Right forelimb (tissue), 1 donor: ENCODE measurements around the gene HLA-B.
A peak's percentile ranks its signal among the peaks of the same experiment; 100 is the strongest.
"Not testable (repeated sequence)": the region's sequence is repeated elsewhere in the genome, so short reads cannot be mapped to it uniquely, and the experiment has no call there.

ENCODE experiments used
- DNase-seq: peaks from one replicate; pipeline ENCODE4 v3.0.0-alpha.2; 2018

Gene HLA-B

DNA sequence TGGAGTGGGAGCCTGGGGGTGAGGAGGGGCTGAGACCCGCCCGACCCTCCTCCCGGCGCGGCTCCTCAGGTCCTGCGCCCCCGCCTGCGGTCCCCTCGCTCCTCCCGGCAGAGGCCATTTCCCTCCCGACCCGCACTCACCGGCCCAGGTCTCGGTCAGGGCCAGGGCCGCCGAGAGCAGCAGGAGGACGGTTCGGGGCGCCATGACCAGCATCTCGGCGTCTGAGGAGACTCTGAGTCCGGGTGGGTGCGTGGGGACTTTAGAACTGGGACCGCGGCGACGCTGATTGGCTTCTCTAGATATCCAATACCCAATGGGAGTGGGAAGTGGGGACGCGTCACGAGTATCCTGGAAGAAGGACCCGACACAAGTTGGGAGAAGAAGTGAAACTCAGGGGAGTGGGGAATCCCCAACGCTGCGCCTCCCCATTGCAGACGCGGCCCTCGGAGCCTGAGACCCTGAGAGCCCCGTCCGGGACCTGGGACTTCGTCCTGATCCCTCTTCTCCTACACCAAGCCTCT, at the start of gene HLA-B:
HLA-B (minus strand) TSS at position 234 of the 521 bp plus-strand sequence; CDS start at position 213, 21 bp downstream.
- peak; percentile 87 for DNase-seq

DNA sequence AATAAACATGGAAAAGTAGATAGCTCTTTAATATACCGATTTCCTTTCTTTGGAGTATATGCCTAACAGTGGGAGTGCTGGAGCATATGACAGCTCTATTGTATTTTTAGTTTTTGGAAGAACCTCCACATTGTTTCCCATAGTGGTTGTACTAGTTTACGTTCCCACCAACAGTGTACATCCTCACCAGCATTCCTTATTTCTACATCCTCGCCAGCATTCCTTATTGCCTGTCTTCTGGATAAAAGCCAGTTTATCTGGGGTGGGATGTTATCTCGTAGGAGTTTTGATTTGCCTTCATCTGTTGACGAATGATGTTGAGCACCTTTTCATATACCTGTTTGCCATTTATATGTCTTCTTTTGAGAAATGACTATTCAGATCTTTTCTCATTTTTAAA, 49.0 kb upstream of the HLA-B start:
- DNase-seq, result no peak

DNA sequence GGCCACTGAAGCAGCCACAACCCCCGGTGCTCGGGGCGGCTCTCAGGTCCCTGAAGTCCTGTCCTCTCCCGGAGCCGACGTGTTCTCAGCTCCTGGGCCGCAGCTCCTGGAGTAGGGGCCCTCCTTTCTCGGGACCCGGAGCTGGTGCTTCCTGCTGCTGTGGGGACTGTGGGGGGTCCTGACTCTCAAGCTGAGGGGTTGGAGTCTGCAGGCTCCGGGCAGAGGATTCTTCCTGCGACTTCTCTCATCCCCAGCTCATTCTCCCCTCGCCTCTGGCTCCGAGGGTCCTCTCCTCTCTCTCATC, 47.0 kb upstream of the HLA-B start:
- DNase-seq, result not testable (repeated sequence)

- peak; percentile 90 for DNase-seq
Measured at GRCh38 chr6:31403283-31404060, 46.5 kb upstream of the HLA-B start, which contains the start of gene MICA. Gene MICA (plus strand): TSS chr6:31403595. CDS start chr6:31403633, 38 bp downstream.

DNA sequence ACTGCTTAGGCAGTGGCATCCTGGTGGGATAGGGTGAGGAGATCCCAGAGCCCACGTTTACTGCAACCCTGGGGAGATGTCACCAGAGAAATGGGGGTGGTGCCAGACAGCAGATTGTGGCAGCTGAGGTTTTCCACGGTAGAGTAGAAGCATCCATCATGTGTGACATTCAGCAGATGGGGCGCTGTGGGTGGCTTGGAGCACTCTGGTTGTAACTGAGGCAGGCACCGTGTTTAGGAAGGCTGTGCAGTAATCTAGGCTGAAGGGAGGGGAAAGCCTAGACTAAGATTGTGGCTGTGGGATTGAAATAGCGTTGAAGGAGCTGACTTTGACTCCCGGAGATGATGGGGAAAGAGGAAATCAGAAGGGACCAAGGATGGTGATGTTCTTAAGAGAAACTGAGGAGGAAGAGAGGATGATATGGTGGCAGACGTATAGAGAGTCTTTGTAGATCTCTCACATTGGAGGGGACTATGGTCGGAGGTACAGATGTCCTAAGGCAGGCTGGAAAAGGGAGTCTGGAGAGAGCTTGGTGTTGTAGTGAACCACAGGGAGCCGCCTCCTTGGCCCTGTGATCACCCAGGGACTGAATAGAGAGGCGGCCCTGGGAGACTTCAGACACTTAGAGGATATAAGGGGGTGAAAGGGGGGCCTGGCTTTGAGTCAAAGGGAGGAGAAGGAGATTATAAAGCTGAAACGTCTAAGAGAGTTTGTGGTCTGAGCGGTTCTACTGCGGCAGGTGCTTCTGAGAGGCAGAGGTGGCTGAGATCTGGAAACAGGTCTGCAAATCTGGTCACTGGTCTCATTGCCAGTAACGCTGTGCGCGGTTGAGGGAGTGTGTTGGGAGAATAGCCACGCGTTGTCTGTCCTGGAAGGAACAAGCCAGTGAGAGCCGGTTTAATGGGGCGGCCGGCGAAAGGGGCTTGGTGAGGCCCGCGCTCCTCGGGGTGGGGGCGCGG, 45.6 kb upstream of the HLA-B start:
- no peak for DNase-seq

DNA sequence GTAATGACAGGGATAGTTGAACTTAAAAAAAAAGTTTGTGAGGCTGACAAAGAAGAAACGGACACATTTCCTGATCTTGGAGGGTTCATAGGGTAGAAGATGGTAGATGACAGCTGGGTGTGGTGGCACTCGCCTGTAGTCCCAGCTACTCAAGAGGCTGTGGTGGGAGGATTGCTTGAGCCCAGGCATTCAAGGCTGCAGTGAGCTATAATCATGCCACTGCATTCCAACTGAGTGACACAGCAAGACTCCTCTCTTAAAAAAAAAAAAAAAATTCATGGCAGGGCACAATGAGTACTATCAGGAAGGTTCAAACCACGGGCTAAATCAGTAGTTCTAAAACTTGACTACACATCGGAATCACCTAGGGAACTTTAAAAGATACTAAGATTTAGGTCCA, 44.4 kb upstream of the HLA-B start:
- DNase-seq, result no peak

GRCh38 chr6:31400467-31401289, 43.7 kb upstream of the HLA-B start:
- peak; percentile 86 for DNase-seq

DNA sequence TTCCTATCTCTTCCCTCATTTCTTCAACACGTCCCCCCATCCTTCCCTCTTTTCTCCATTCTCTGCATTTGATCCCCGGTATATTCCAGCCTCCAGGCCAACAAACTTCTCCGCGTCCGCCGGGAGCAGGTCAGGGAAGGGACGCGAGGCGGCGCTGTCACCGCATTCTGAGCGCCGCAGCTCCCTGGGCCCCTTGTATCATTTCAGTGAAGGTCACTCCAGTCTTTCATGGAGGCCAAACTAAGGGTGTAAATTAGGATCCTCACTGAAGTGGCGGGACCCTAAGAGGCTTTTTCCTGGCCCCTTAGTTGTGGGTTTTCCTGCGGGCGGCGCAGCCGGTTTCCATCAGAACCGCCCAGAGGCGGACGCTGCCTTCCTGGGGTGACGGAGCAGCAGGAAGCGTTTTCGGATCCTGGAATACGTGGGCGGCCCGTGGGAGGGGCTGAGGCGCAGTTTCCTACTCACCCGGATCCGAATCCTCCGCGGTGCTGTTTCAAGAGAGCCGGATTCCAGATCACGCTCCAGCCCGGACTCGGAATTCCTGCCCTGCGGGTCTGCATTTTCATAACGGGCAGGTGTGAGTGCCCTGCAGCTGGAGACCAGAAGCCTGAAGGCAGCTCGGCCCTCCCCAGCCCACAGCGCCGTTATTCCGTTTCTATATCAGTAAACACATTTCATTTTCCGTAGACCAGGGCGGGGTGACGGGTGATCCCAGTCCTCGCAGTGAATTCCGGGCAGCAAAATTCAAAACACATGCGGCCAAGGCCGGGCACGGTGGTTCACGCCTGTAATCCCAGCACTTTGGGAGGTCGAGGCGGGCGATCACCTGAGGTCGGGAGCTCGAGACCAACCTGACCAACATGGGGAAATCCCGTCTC, 42.8 kb upstream of the HLA-B start:
- DNase-seq, result peak; percentile 95

DNA sequence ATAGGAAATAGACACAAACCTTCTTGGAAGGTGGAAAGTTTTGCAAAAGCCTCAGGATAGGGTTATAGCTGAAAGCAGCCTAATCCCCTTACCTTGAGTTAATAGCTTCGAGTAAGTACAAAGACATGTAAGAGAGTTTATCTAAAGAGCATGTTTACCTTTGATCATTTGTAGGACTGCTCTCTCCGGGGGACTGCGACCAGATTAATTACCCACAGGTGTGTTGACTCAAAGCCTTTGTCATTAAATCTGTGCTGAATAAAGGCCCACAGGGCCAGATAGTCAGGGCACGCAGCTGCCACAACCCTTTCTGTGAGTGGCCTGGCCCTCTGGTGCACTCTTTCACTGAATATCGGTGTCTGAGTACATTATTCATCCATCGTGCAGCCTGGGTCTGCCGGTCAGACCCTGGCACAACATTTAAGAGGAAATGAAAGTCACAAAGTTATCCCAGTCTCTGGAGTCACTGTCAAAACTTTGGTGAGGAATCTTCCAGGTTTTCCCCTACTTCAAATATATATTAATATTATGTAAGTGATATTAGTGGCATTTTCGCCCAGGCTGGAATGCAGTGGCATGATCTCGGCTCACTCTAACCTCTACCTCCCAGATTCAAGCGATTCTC, 41.0 kb upstream of the HLA-B start:
- no peak for DNase-seq

GRCh38 chr6:31397153-31397499, 40.1 kb upstream of the HLA-B start:
- DNase-seq, result not testable (repeated sequence)

- peak; percentile 87 for DNase-seq
Measured at GRCh38 chr6:31396422-31397152, 39.6 kb upstream of the HLA-B start.

DNA sequence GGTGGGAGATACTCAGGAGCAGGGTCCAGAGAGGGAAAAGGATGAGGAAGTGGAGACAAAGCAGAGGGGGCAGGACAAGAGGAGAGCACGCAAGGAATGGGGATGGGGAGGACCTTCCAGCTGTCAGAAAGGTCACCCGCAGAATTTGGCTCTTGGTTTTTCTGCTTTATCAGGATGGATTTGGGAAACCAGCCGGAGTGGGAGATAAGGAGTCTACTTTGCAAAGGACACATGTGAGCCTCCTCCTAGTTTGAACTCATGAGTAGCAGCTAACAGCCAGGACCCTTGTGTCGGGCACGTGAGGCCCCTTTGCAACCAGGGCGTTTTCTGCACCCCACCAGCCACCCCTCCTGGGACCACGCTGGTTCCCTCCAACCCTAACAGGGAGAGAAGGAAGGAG, 38.9 kb upstream of the HLA-B start:
- no peak for DNase-seq

DNA sequence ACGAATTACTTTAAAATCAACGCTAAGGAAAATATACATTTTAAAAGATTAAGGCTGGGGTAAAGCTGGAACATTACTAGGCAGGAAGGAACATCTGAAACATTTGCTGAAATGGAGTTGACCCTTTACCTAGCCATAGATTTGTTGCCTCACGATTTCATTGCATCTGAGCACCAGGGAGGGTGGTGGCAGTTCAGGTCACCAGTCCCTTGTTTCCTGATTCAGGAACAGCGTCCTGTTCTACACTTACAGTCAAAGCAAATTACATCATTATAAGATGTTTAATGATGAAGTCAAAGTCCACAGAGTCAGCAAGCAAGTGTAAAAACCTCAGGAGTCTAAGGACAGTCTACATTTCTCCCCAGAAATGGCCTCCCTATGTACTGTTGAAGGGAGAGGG, 37.4 kb upstream of the HLA-B start:
- no peak for DNase-seq

GRCh38 chr6:31393932-31394331, 37.0 kb upstream of the HLA-B start:
- no peak for DNase-seq

GRCh38 chr6:31389802-31390132, 32.8 kb upstream of the HLA-B start:
- not testable (repeated sequence) for DNase-seq

DNA sequence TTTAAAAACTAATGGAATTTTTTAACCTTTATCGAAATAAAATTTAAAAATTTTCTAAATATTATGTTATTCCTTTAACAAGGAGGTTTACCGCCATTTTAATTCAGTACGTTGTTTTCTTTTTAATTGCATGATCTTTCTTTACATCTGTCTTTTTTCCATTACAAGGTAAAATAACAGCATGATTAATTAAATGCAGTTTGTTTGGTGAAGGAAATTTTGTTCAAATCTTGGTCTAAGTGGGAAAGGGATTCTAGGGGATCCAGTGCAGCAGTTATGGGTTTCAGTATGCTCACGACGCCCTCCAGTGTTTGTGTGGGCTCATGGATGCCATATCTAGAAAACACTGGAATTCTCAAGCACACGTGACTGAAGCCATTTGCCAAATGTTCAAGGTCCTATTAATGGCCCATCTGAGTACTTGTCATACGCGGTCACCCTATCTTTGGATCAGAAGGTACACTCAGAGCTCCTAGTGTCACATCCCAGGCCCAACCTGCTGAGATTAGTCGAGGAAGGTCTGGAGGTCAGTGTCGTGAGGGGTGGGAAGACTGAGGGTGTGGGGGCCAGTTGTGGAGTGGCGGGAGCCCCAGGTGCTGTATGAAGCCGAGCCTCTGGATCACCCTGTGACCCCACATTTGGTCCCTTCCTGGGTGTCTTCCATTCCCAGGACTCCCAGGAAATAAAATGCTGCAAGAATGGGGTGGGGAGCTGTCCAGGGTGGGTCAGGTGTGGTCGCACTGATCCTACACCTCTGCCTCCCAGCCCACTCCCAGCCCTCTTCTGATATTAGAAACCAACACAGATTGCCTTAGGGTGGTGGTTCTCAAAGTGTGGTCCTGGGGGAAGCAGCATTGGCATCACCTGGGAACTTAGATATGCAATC, 32.2 kb upstream of the HLA-B start:
- not testable (repeated sequence) for DNase-seq

GRCh38 chr6:31386977-31387376, 30.0 kb upstream of the HLA-B start:
- no peak for DNase-seq

DNA sequence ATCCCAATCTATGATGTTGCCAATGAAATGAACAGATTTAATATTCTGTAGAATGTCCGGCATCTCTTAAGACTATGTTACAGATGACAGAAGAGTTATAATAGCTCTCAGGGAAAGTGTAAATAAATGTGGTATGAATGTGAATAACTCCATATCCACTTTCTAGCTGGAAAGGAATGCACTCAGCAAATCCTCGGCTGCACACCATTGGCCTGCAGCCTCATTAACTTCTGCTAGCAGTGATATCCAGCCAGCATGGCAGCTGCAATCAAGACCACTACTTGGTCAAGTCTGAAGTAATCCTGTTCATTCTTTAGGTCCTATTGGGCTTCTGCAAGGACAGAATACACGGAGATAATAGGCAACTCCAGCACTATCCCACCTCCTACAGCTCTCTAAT, 29.1 kb upstream of the HLA-B start:
- DNase-seq, result no peak

GRCh38 chr6:31385041-31385440, 28.1 kb upstream of the HLA-B start:
- no peak for DNase-seq

DNA sequence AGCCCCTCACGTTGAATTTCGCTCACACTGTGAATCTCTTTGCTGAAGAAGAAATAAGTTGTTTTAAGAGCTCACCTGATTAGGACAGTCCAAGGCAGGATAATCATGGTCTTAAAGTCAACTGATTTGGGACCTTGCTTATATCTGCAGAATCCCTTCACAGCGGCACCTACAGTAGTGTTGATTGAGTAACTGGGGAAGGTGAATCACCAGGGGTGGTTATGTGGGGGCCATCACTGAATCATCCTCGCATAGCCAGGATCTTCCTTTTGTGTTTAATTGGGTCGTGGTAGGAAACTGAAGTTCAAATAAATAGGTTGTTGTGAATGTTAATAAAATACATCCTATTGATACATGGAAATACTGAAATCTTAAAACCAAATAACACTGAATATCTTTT, 26.2 kb upstream of the HLA-B start:
- DNase-seq, result no peak
